Kidney (tissue), 14 donors: Measurements from ENCODE around the gene SEL1L. TPM values are rescaled to one million over a fixed set of nuclear protein-coding genes. Genes with fewer than 3 reads are reported as not detected.

Experiments used
- DNase-seq, 5 donors: peaks; one replicate each; pipeline ENCODE4 v3.0.0-alpha.2; 2013 to 2020
- FAIRE-seq: peaks from 2 replicates; lab custom pipeline; 2012; peaks lifted over from hg19 to GRCh38; lab: Jason Lieb, UNC
- H3K27ac ChIP-seq, 2 donors: one replicate each; pipeline ENCODE4 v1.7.0; 2013; ENCODE audit warnings: low read depth in 2 of 2, low read length in 2 of 2, inconsistent platforms in 1 of 2
- H3K27me3 ChIP-seq: one replicate; pipeline ENCODE4 v1.7.1; 2013; ENCODE audit warnings: low read length, inconsistent platforms; ENCODE audit not compliant: control insufficient read depth, insufficient read depth
- H3K36me3 ChIP-seq, 3 donors: one replicate each; pipeline versions ENCODE4 v1.7.0 to v1.7.1; 2013; ENCODE audit warnings: low read length in 3 of 3, control low read depth in 1 of 3, inconsistent platforms in 1 of 3; ENCODE audit not compliant: insufficient read depth in 3 of 3, control insufficient read depth in 2 of 3
- H3K4me1 ChIP-seq, 3 donors: one replicate each; pipeline versions ENCODE4 v1.7.0 to v1.7.1; 2013; ENCODE audit warnings: low read length in 3 of 3, inconsistent platforms in 1 of 3, low read depth in 1 of 3; ENCODE audit not compliant: control insufficient read depth in 2 of 3, insufficient read depth in 2 of 3
- H3K4me3 ChIP-seq, 3 donors: one replicate each; pipeline versions ENCODE4 v1.7.0 to v1.8.1; 2013; ENCODE audit warnings: low read length in 3 of 3, control low read depth in 1 of 3, inconsistent platforms in 1 of 3
- H3K9ac ChIP-seq, 3 donors: one replicate each; pipeline versions ENCODE4 v1.7.0 to v1.7.1; 2013; ENCODE audit warnings: low read length in 3 of 3, control low read depth in 1 of 3, inconsistent platforms in 1 of 3
- H3K9me3 ChIP-seq, 3 donors: one replicate each; pipeline versions ENCODE4 v1.7.0 to v1.7.1; 2013; ENCODE audit warnings: low read length in 3 of 3, control low read depth in 1 of 3, inconsistent platforms in 1 of 3; ENCODE audit not compliant: control insufficient read depth in 2 of 3, insufficient read depth in 1 of 3
- CTCF ChIP-seq: IDR thresholded peaks from 3 replicates; pipeline ENCODE4 v1.5.1; 2012; ENCODE audit warnings: mild to moderate bottlenecking, moderate library complexity, borderline replicate concordance; ENCODE audit not compliant: insufficient read depth; ENCODE audit errors: extremely low read depth
- intact Hi-C: fragments of 100-400 bp; cut with DNase I; formaldehyde crosslinking; loops from one replicate; pipeline ENCODE4 v1.11.1; 2022
- polyA plus RNA-seq: library from polyadenylated mRNA; stranded (reverse); fragments of 350-450 nt; fragmentation: Illumina TruSeq; extraction: RNeasy Lipid Tissue Mini Kit (QIAGEN cat#74804); gene quantifications from one replicate; pipeline ENCODE4 v1.2.3, GENCODE V29; 2014; ENCODE audit warnings: low read depth, low replicate concordance; ENCODE audit not compliant: insufficient read depth
- total RNA-seq: library from RNA; stranded (reverse); fragmentation: NEBNext Ultra II Directional; extraction: Animal tissue kit (Norgen Biotek cat#: 25700); gene quantifications from one replicate; pipeline ENCODE4 v1.2.1, GENCODE V29; 2021
- donor health status: control.
- donor health status: control.
- donor health status: control.
- donor health status: control.
- donor health status: control.
- donor health status: DM: yes; HTN: yes; CAD: no.
- donor health status: Normal renal cell carcinoma (clear cell type).

The SEL1L gene
- total and polyA plus RNA-seq, 2 donors from 2014 or later, result 18.9 to 115 TPM

- DNase-seq (no peak), FAIRE-seq (no peak)
- no peaks in the 10 kb centered on the region for H3K36me3 ChIP-seq
- intact Hi-C loops, result no loop called here
- no peaks in the 10 kb centered on the region for H3K9me3 ChIP-seq
- no peak for TF ChIP-seq CTCF
- no peak overlapping the region for H3K27ac ChIP-seq
- no peaks in the 10 kb centered on the region for H3K27me3 ChIP-seq
- peaks cover 3 to 21% (median 14%) of the 10 kb centered on the region in 3 donors for H3K4me1 ChIP-seq
- H3K9ac ChIP-seq, result no peak overlapping the region
- H3K4me3 ChIP-seq, result no peak overlapping the region
Measured at GRCh38 chr14:81429028-81429427, 104.6 kb downstream of the SEL1L start.

GRCh38 chr14:81427348-81428058 is 106.2 kb downstream of the SEL1L start:
- no peak overlapping the region for H3K4me3 ChIP-seq
- intact Hi-C loops, result no loop called here
- H3K4me1 ChIP-seq, result peaks cover 0 to 28% (median 13%) of the 10 kb centered on the region in 3 donors
- no peaks in the 10 kb centered on the region for H3K27me3 ChIP-seq
- DNase-seq, result peak in 2 of 5 donors; percentile 20 to 32
- no peak for TF ChIP-seq CTCF
- no peak for FAIRE-seq
- no peak overlapping the region for H3K9ac ChIP-seq
- no peaks in the 10 kb centered on the region for H3K36me3 ChIP-seq
- H3K27ac ChIP-seq, result no peak overlapping the region
- H3K9me3 ChIP-seq, result no peaks in the 10 kb centered on the region

GRCh38 chr14:81423504-81423903 is 110.1 kb downstream of the SEL1L start:
- Histone ChIP-seq H3K4me3 (no peak overlapping the region), H3K9ac (no peak overlapping the region), H3K36me3 (no peaks in the 10 kb centered on the region), H3K27me3 (no peaks in the 10 kb centered on the region), H3K27ac (peak overlapping the region in 1 of 2 donors; percentile 61), H3K9me3 (no peaks in the 10 kb centered on the region), H3K4me1 (peaks cover 0 to 23% (median 13%) of the 10 kb centered on the region in 3 donors)
- DNase-seq (peak in 1 of 5 donors; percentile 70), FAIRE-seq (no peak)
- intact Hi-C loops, result no loop called here
- TF ChIP-seq CTCF, result no peak

Other genes starting within 250 kb of the SEL1L start
- 86.6 TPM for gene STON2, start 133.5 kb downstream of the SEL1L start, total RNA-seq
- gene STON2, start 133.5 kb downstream of the SEL1L start, polyA plus RNA-seq, result 14.8 TPM